HG03039 (cell line): Measurements from ENCODE around the gene RHOV.

Source experiments
- ATAC-seq: cut with Tn5 transposase; IDR thresholded peaks from one replicate; pipeline ENCODE4 v1.9.1; 2021; ENCODE audit warnings: mild to moderate bottlenecking, moderate library complexity; ENCODE audit not compliant: unreplicated experiment

The RHOV gene

GRCh38 chr15:40846841-40847222 lies 27.2 kb downstream of the RHOV start:
- peak; percentile 12 for ATAC-seq

- ATAC-seq = no peak
Measured at GRCh38 chr15:40845511-40846284, 28.3 kb downstream of the RHOV start.

GRCh38 chr15:40845036-40845435 lies 29.0 kb downstream of the RHOV start:
- ATAC-seq = no peak

- no peak for ATAC-seq
Measured at GRCh38 chr15:40844696-40845030, 29.4 kb downstream of the RHOV start.

- no peak for ATAC-seq
Measured at GRCh38 chr15:40843885-40844695, 29.9 kb downstream of the RHOV start, which contains the start of gene SPINT1. Gene SPINT1 (plus strand): TSS chr15:40844048. CDS start chr15:40844555, 507 bp downstream.

GRCh38 chr15:40843261-40843884 lies 30.7 kb downstream of the RHOV start:
- no peak for ATAC-seq

GRCh38 chr15:40841741-40842140 lies 32.3 kb downstream of the RHOV start:
- ATAC-seq = no peak

- ATAC-seq = no peak
Measured at GRCh38 chr15:40838756-40839155, 35.3 kb downstream of the RHOV start.

- ATAC-seq = no peak
Measured at GRCh38 chr15:40836020-40836419, 38.0 kb downstream of the RHOV start.

- no peak for ATAC-seq
Measured at GRCh38 chr15:40832903-40833302, 41.1 kb downstream of the RHOV start.

- ATAC-seq = no peak
Measured at GRCh38 chr15:40831861-40832260, 42.2 kb downstream of the RHOV start.

GRCh38 chr15:40830884-40831283 lies 43.1 kb downstream of the RHOV start:
- no peak for ATAC-seq

GRCh38 chr15:40829115-40829514 lies 44.9 kb downstream of the RHOV start:
- no peak for ATAC-seq

GRCh38 chr15:40828447-40829036 lies 45.5 kb downstream of the RHOV start, which contains the start of gene PPP1R14D:
Gene PPP1R14D (minus strand): TSS chr15:40828708. CDS start chr15:40828641, 67 bp downstream.
- no peak for ATAC-seq

GRCh38 chr15:40826423-40827075 lies 47.5 kb downstream of the RHOV start:
- no peak for ATAC-seq

GRCh38 chr15:40825661-40826422 lies 48.2 kb downstream of the RHOV start:
- ATAC-seq = no peak

GRCh38 chr15:40823572-40824343 lies 50.3 kb downstream of the RHOV start:
- no peak for ATAC-seq
